AG09309 (cell line): ENCODE results near the gene TCFL5.

Source experiments
- DNase-seq: peaks from one replicate; pipeline ENCODE4 v3.0.0-alpha.2; 2010; ENCODE audit warnings: low read depth
- H3K4me3 ChIP-seq: 2 replicates; pipeline ENCODE4 v1.5.1; 2011; ENCODE audit warnings: mild to moderate bottlenecking, low read depth, low read length, moderate library complexity; ENCODE audit not compliant: control insufficient read depth
- TF ChIP-seq, protein P1 (sequence below): IDR thresholded peaks from 2 replicates; pipeline ENCODE4 v1.5.1; 2011; ENCODE audit warnings: mild to moderate bottlenecking, low read depth, low read length, inconsistent platforms; ENCODE audit not compliant: insufficient read depth, control insufficient read depth; ENCODE audit errors: missing control alignments

The TCFL5 gene

DNA sequence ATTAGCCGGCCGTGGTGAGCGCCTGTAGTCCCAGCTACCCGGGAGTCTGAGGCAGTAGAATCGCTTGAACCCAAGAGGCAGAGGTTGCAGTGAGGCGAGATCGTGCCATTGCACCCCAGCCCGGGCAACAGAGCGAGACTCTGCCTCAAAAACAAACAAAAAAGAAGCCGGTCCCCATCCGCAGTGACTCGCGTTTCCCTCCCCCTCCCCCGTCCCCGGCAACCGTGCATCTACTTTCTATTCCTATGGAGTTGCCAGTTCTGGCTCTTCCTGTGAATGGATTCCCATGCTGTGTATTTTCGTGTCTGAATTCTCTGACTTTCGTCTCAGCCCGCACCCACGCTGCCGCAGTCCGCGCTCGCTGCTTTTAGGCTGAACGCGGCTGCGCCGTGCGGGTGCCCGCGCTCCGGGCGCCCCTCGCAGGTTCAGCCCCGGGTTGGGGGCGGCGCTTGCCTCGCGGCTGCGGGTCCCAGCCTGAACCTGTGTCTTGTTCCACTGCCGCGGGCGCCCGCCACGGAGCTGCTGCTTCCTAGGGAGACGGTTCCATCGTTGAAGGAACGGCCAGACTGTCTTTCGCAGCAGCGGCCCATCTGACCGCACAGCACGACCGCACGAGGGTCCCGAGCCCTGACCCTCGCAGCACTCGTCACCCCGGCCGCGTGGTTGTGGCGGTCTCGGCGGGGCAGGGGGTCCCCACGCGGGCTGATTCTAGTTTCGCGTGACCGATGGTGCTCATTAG, 66.4 kb downstream of the TCFL5 start:
- H3K4me3 ChIP-seq = peak overlapping the region; percentile 66
- no peak for DNase-seq
- TF ChIP-seq, protein P1, sequence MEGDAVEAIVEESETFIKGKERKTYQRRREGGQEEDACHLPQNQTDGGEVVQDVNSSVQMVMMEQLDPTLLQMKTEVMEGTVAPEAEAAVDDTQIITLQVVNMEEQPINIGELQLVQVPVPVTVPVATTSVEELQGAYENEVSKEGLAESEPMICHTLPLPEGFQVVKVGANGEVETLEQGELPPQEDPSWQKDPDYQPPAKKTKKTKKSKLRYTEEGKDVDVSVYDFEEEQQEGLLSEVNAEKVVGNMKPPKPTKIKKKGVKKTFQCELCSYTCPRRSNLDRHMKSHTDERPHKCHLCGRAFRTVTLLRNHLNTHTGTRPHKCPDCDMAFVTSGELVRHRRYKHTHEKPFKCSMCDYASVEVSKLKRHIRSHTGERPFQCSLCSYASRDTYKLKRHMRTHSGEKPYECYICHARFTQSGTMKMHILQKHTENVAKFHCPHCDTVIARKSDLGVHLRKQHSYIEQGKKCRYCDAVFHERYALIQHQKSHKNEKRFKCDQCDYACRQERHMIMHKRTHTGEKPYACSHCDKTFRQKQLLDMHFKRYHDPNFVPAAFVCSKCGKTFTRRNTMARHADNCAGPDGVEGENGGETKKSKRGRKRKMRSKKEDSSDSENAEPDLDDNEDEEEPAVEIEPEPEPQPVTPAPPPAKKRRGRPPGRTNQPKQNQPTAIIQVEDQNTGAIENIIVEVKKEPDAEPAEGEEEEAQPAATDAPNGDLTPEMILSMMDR = no peak

DNA sequence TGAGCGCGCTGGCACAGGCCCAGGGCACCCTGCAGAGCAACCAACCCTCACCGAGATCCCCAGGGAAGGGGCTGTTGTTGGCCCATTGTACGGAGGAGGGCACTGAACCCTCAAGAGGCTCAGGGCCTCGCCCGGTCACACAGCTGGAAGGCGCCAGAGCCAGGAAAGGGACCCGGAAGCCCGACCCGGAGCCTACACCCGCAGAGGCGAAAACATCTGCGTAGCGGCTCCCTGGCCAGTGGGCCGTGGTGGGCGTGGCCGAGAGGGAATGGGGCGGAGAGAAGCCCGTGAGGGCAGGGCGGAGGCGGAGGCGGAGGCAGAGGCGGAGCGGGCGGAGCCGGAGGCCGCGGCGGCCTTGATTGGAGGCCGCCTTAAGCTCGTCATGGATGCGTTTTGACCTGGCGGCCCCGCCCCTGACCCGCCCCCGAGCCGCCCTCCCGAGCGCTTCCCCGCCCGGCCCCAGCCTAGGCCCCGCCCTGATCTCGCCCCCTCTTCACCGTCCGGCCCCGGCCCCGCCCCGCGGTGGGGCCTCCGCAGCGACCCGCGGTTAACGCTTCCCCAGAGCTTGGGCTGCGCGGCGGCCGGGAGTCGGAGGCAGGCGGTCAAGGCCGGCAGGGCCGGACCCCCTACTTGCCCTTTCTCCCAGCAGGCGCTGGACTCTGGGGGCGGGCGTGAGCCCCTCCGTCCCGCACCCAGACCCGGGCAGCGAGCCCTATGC, 67.5 kb downstream of the TCFL5 start:
- peak; percentile 79 for DNase-seq
- TF ChIP-seq, protein P1 = no peak
- peak overlapping the region; percentile 66 for H3K4me3 ChIP-seq

DNA sequence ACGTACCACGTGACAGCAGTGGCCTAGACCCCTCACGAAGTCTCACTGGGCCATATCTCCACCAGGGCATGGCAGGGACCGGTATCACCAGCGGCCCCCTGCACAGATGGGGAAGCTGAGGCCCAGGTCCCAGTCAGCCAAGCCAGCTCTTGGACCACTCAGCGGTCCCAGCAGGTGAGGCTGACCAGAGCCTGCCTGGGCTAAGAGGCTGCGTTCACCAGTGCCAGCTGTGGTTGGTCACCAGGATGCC, 67.9 kb downstream of the TCFL5 start:
- TF ChIP-seq, protein P1 = no peak
- no peak for DNase-seq
- peak overlapping the region; percentile 38 for H3K4me3 ChIP-seq

DNA sequence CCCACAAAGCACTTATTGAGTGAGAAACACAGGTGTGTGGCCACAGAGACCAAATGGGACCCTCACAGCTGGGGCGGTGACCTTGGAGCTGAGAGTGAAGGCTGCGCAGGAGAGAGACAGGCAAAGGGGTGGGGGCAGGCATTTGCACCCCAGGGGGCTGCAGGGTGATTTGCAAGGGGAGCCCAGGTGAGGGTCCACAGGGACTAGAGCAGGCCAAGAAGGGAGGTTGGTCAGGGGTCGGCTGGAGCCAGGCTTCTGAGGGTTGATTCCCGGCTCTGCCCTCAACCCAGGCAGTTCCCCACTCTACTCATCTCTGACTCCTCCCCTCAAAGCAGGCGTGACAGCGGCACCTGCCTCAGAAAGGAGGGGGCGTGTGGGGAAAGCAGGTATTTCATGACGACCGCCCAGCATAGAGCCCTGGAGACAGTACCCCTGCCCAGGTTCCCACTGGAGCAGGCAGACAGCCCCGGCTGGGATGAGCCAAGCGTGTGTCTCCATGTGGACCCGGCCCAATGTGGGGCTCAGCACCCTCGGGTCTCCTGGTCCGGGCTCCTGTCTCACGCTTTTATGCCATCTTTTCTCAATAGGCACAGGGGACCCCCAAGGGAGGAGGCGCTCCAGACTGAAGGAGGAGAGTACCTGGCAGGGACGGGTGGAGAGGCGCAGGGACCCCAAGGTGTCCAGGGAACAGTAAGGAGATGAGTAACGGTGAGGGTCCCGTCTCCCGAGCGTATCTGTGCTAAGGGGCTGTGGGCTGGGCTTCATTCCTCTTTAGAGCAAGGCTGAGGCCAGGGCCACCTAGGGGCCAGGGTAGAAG, 68.5 kb downstream of the TCFL5 start:
- H3K4me3 ChIP-seq = no peak overlapping the region
- TF ChIP-seq, protein P1 = no peak
- DNase-seq = no peak

DNA sequence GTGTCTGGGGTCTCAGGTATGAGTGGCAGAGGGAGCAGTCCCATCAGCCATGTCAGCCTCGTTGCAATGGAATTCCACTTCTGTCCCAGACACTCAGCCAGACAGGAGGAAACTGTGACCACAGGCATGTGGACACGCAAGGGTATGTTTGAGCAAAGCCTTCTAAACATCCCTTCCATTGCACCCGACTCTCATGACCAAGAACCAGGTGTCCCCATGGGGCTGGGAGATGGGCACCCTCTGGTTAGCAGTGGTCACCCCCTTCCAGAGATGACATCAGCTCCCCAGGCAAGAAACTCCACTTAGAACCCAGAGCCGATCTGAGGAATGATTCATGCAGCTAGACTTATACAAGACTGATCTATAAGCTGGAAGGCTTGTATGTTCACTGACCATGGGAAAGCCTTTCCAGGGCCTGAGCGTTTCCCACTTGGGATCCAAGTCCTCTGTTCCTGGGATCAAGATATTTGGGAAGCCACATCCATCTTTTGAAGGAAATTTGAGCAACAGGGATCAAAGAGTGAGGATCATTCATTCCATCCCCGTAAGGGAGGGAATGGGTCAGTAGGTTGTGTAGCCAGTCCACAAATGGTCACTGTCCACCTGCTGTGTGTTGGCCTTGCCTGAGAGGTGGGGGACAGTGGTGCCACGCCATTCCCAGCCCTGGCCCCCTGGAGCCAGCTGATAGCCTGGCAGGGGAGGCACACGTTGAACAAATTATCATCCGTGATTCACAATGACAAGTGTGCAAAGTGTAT, 69.3 kb downstream of the TCFL5 start:
- no peak for DNase-seq
- no peak overlapping the region for H3K4me3 ChIP-seq
- TF ChIP-seq, protein P1 = no peak

DNA sequence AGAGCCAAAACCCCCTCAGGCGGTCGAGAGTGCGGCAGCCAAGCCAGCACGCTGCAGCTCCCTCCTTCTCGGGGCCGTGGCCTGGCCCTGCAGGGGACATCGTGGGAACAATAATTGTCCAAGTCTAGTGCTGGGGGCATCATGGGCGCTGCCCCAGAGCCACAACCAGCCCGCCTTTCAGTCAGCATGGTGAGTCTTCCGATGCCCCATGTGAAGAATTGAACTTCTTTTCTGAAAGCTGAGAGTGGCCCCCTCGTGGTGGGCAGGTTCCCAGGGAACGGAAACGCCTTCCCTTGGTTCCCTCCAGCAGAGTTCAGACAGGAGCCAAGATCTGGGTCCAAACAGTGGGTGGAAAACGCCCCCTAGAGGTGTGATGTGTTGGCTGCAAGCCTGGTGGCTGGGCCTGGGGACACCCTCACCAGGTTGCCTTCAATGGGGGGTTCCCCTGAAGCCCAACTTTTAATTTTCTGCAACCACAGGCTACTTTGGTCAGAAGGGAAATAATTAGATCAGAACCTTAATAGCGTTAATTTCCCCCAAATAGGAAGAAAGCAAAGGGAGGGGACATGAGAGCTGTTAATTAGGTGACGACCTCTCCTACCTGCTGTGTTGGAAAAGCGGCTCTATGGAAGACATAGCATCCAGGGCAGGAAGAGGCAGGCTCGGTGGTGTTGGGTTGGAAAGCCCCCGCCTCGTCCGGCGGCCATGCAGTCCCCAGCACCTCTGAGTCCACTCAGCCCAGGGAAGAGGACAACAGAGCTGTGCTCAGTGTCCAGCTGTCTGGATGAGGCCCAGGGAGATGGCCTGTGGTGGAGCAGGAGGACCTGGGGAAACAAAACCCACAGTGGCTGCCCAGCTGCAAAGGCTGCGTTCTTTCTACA, 70.1 kb downstream of the TCFL5 start:
- no peak overlapping the region for H3K4me3 ChIP-seq
- TF ChIP-seq, protein P1 = peak; percentile 97
- DNase-seq = peak; percentile 63
